ENCODE data around the gene SLC8A1. TPM values are rescaled to one million over a fixed set of nuclear protein-coding genes. Genes with fewer than 3 reads are reported as not detected.

Gene SLC8A1
- total and polyA plus RNA-seq, 2 of the 13 experiments (the other 11 are each of a cell fraction or from before 2014, with no cell fraction given) = not detected

DNA sequence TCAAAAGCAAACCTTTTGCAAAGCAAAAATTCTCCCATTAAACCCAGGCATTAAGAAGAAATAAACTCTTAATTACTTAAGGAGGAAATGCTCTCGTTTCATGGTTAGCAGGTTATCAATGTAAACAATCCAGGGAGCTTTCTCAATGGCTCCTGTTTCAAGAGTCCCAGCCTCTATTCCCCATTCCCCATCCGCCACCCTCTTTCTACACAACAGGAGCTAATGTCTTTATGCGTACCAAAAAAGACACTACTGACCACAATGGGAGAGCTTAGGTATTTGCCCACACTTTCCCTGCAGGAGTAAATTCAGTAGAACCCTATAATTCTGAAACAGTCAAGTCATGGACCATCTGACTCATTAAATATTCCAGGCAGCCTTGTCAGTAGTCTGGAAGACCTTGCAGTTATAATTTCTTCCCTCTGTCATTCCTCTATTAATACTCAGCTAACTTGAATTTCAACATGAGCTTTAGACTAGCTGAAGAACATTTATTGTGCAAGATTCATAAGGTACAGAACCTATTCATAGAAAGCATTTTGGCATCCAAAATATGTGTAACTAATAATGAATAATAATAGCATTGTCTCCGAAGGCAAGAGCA, 48.6 kb downstream of the SLC8A1 start:
- Histone ChIP-seq H3K4me1 (ENCODE audit: insufficient read depth, low read length) (no peaks in the 10 kb centered on the region), H3K36me3 (replicated peaks in 1 of 2; ENCODE audit: control insufficient read depth in 1 of 2, insufficient read depth in 2 of 2, low read length in 2 of 2) (no peaks in the 10 kb centered on the region), H4K20me1 (ENCODE audit: insufficient read depth, low read length) (no peaks in the 10 kb centered on the region), H3K4me2 (ENCODE audit: low read depth, low read length) (no peak overlapping the region), H3K4me3 (replicated peaks in 1 of 3; ENCODE audit: insufficient read depth in 1 of 3, low read depth in 2 of 3, low read length in 3 of 3) (no peak overlapping the region), H3K27me3 (ENCODE audit: control insufficient read depth in 1 of 2, insufficient read depth in 2 of 2, low read length in 2 of 2) (0 out of 5 replicates have a peak, but pooled peaks cover 0 to 4% of the 10 kb centered on the region in 2 experiments), H3K9ac (ENCODE audit: insufficient read depth, low read depth, low read length) (no peak overlapping the region), H2AFZ (ENCODE audit: low read length) (no peak overlapping the region), H3K79me2 (ENCODE audit: insufficient read depth, low read length) (no peaks in the 10 kb centered on the region), H3K27ac (ENCODE audit: extremely low read length, insufficient read depth, low read length) (no peak overlapping the region), H3K9me3 (ENCODE audit: low read length) (no peaks in the 10 kb centered on the region)
- CTCF ChIA-PET (ENCODE audit: low intra/inter-chr PET ratio, low total read pairs) = no interaction called here
- POLR2A ChIA-PET = no interaction called here
- no TSS peak for BruUV-seq (replicated peaks)
- no peak for ATAC-seq
- intact Hi-C loops (cut with micrococcal nuclease; ENCODE audit: unreplicated experiment) (no loop called here), in situ Hi-C loops (cut with HindIII; ENCODE audit: extremely low pct_ligation_motif_present, low pct_unique_long_range_greater_than_20kb) (no loop called here)
- DNase-seq (ENCODE audit: low spot score) = no peak
- TF ChIP-seq ZNF878 (CRISPR knock-in tag; IDR thresholded peaks at IDR 0.05) (no peak), PTBP1 (IDR thresholded peaks at IDR 0.05; ENCODE audit: low read depth, low read length, poor library complexity, severe bottlenecking) (no peak), RCOR2 (CRISPR knock-in tag; IDR thresholded peaks at IDR 0.05) (no peak), ZBTB44 (CRISPR knock-in tag; IDR thresholded peaks at IDR 0.05) (no peak), ZNF572 (CRISPR knock-in tag; IDR thresholded peaks at IDR 0.05) (no peak), ESRRA (CRISPR knock-in tag; IDR thresholded peaks at IDR 0.05; ENCODE audit: low read depth) (no peak), ATF3 (CRISPR knock-in tag; IDR thresholded peaks at IDR 0.05) (no peak), CBX1 (IDR thresholded peaks at IDR 0.05; ENCODE audit: low read depth) (no peak), EP300 (IDR thresholded peaks at IDR 0.05; ENCODE audit: low read depth in 2 of 2, low read length in 2 of 2) (no peak), EP300 (CRISPR knock-in tag; IDR thresholded peaks at IDR 0.05; ENCODE audit: borderline replicate concordance) (no peak), ZNF12 (CRISPR knock-in tag; IDR thresholded peaks at IDR 0.05) (no peak)
- TF ChIP-seq, protein P1, sequence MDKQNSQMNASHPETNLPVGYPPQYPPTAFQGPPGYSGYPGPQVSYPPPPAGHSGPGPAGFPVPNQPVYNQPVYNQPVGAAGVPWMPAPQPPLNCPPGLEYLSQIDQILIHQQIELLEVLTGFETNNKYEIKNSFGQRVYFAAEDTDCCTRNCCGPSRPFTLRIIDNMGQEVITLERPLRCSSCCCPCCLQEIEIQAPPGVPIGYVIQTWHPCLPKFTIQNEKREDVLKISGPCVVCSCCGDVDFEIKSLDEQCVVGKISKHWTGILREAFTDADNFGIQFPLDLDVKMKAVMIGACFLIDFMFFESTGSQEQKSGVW (CRISPR knock-in tag; IDR thresholded peaks at IDR 0.05; ENCODE audit: borderline replicate concordance) = no peak
- TF ChIP-seq, protein P2, sequence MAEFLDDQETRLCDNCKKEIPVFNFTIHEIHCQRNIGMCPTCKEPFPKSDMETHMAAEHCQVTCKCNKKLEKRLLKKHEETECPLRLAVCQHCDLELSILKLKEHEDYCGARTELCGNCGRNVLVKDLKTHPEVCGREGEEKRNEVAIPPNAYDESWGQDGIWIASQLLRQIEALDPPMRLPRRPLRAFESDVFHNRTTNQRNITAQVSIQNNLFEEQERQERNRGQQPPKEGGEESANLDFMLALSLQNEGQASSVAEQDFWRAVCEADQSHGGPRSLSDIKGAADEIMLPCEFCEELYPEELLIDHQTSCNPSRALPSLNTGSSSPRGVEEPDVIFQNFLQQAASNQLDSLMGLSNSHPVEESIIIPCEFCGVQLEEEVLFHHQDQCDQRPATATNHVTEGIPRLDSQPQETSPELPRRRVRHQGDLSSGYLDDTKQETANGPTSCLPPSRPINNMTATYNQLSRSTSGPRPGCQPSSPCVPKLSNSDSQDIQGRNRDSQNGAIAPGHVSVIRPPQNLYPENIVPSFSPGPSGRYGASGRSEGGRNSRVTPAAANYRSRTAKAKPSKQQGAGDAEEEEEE (CRISPR knock-in tag; IDR thresholded peaks at IDR 0.05; ENCODE audit: borderline replicate concordance) = no peak
- TF ChIP-seq, protein P3, sequence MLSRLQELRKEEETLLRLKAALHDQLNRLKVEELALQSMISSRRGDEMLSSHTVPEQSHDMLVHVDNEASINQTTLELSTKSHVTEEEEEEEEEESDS (CRISPR knock-in tag; IDR thresholded peaks at IDR 0.05; ENCODE audit: borderline replicate concordance) = no peak
- TF ChIP-seq, protein P4, sequence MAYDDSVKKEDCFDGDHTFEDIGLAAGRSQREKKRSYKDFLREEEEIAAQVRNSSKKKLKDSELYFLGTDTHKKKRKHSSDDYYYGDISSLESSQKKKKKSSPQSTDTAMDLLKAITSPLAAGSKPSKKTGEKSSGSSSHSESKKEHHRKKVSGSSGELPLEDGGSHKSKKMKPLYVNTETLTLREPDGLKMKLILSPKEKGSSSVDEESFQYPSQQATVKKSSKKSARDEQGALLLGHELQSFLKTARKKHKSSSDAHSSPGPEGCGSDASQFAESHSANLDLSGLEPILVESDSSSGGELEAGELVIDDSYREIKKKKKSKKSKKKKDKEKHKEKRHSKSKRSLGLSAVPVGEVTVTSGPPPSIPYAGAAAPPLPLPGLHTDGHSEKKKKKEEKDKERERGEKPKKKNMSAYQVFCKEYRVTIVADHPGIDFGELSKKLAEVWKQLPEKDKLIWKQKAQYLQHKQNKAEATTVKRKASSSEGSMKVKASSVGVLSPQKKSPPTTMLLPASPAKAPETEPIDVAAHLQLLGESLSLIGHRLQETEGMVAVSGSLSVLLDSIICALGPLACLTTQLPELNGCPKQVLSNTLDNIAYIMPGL (CRISPR knock-in tag; IDR thresholded peaks at IDR 0.05; ENCODE audit: borderline replicate concordance in 1 of 2, low read depth in 1 of 2) = no peak
- FAIRE-seq = no peak
- 31% methylated on average over 4 of the region's 4 CpGs for WGBS (ENCODE audit: low lambda C conversion rate)
